HL-60 (cell line): ENCODE results near the gene GGACT.

Experiments used
- DNase-seq, 2 experiments: peaks; one replicate each; pipeline ENCODE4 v3.0.0-alpha.2; 2010 to 2020; ENCODE audit warnings: low read depth in 1 of 2, low spot score in 1 of 2
- H3K27ac ChIP-seq: fragments of 250-450 bp; sonication (Bioruptor Pico); replicated peaks from 2 replicates; pipeline ENCODE4 v1.5.1; 2020; ENCODE audit warnings: mild to moderate bottlenecking, moderate library complexity
- H3K27me3 ChIP-seq: fragments of 250-450 bp; sonication (Bioruptor Pico); 2 replicates; pipeline ENCODE4 v1.5.1; 2021; ENCODE audit warnings: mild to moderate bottlenecking, moderate library complexity; ENCODE audit not compliant: insufficient read depth, poor library complexity, severe bottlenecking
- H3K4me3 ChIP-seq: replicated peaks from 2 replicates; pipeline ENCODE4 v1.5.1; 2011; ENCODE audit warnings: mild to moderate bottlenecking, control low read depth, low read length; ENCODE audit not compliant: insufficient read depth
- CTCF ChIP-seq: IDR thresholded peaks from one replicate; pipeline ENCODE4 v1.5.1; 2011; ENCODE audit warnings: low read length, control low read depth, inconsistent platforms; ENCODE audit not compliant: insufficient read depth
- GABPA ChIP-seq: IDR thresholded peaks from 2 replicates; pipeline ENCODE4 v1.6.1; 2012; ENCODE audit warnings: low read depth
- POLR2AphosphoS5 ChIP-seq: IDR thresholded peaks from 2 replicates; pipeline ENCODE4 v1.6.1; 2012; ENCODE audit warnings: low read depth
- REST ChIP-seq: IDR thresholded peaks from 2 replicates; pipeline ENCODE4 v1.6.1; 2012; ENCODE audit warnings: low read depth; ENCODE audit not compliant: insufficient replicate concordance
- SPI1 ChIP-seq: IDR thresholded peaks from 2 replicates; pipeline ENCODE4 v1.6.1; 2012; ENCODE audit warnings: low read depth, mild to moderate bottlenecking, borderline replicate concordance

Gene GGACT

GRCh38 chr13:100545684-100546061 lies 42.9 kb downstream of the GGACT start:
- no peak for TF ChIP-seq POLR2AphosphoS5
- no peak for TF ChIP-seq REST
- TF ChIP-seq GABPA = no peak
- TF ChIP-seq SPI1 = no peak
- no peak for TF ChIP-seq CTCF
- no peak for DNase-seq
- H3K4me3 ChIP-seq = no peak overlapping the region
- H3K27me3 ChIP-seq = no peaks in the 10 kb centered on the region
- no peak overlapping the region for H3K27ac ChIP-seq

- no peak for TF ChIP-seq POLR2AphosphoS5
- TF ChIP-seq REST = no peak
- no peak for TF ChIP-seq SPI1
- Histone ChIP-seq H3K27ac (no peak overlapping the region), H3K4me3 (no peak overlapping the region), H3K27me3 (no peaks in the 10 kb centered on the region)
- DNase-seq = no peak
Observed at GRCh38 chr13:100544866-100545683, 43.5 kb downstream of the GGACT start.

- Histone ChIP-seq H3K27me3 (no peaks in the 10 kb centered on the region), H3K27ac (no peak overlapping the region), H3K4me3 (no peak overlapping the region)
- no peak for DNase-seq
- no peak for TF ChIP-seq REST
- TF ChIP-seq SPI1 = no peak
- no peak for TF ChIP-seq CTCF
- TF ChIP-seq POLR2AphosphoS5 = no peak
- TF ChIP-seq GABPA = no peak
Observed at GRCh38 chr13:100543872-100544602, 44.6 kb downstream of the GGACT start.
